ENCODE data around the gene DLK1.

Gene DLK1

DNA sequence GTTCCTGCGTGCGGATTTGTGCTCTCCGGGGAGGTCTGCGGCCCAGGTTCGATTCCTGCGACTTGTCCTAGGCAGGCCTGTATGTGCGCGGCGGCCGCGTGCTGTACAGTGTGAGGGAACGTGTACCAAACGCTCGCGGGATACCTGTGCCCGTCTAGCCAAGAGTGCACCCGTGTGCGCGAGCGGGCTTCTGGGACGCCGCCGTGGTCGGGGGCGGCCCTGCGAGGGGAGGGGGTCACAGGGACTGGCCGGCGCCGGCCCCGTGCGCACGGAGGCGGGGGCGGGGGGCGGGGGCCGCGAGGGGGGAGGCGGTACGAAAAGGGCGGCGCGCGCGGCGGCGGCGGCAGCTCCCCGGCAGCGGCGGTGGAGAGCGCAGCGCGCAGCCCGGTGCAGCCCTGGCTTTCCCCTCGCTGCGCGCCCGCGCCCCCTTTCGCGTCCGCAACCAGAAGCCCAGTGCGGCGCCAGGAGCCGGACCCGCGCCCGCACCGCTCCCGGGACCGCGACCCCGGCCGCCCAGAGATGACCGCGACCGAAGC is at the start of gene DLK1:
Gene DLK1 (plus strand): TSS at position 343 of the 536 bp plus-strand sequence. CDS start 177 bp downstream, at position 520.
- DNase-seq: no peak

- no peak for DNase-seq
Observed at GRCh38 chr14:100677152-100677551, 49.5 kb upstream of the DLK1 start.

DNA sequence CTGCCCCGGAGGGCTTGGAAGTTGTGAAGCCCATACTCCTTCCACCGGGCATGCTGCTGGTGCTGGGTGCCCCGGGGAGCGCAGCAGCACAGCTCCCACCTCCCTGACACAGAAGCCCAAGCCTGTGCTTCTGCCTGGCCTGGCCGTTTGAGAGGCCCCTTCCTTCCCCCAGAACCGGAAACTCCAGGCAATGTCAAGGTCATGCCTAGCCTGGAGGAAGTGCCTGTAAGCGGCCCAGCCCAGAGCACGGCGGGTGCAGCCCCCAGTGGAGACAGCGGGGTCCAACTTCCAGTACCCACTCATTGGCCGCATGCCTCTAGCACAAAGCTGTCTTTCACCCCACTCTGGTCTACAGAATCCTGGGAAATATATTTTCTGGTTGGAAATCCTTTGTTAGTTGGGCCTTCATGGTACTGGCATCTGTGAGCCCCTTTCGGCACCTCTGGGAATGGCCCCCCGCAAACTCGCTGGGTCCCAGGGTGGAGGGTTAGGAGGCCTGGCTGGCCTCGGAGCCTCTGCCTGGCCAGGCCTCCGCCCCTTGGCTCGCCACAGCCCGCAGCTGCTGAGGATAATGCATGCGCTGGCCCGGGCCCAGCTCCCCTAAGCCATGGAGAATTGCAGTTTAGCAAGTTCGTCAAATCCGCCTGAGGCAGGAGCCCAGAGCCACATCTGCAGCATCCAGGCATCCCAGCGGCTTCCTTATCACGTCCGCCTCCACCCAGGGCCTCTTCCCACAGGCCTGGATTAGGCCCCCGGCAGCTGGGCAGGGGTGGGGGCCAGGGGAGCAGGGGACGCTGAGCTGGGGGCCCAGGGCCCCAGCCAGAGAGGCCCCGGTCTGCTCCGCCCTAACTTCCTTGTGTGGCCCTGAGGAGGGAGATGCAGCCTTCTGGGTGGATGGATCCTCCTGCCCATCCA is 48.9 kb upstream of the DLK1 start:
- peak; percentile 89 for DNase-seq

DNA sequence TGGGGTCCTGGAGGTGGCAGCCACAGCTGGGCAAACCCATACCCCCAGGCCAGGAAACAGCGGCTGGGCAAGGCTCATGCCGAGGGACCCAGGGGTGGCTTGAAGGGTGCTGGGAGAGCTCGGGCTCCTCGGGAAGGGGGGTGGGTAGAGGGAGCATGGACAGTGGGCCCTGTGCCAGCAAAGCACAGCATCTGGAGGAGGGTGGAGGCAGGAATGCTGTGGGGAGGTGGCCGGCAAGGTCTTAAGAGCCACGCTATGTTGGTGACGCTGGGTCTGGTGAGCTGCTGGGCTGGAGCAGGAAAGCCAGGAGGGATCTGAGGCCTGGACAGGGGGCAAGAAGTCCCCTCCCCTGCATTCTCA is 48.2 kb upstream of the DLK1 start:
- peak; percentile 38 for DNase-seq

DNA sequence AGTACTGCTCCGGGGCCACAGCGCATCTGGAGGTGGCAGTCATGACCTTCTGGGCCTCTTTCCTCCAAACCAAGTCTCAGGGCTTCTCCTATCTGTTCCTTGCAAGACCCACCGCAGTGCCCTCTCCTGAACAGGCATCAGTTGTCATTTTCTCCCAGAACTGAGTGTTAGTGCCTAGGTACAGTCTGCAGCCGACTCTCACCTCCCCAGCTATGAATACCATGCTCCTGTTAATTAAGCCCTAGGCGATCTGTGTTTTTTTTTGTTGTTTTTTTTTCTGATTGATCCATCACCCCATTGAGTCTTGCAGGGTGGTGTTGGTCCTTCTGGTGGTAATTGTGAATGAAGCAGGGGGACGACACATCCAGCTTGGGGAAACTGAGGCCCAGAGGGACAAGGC is 47.5 kb upstream of the DLK1 start:
- DNase-seq: no peak

GRCh38 chr14:100679707-100680438 is 46.8 kb upstream of the DLK1 start:
- DNase-seq: no peak

- peak; percentile 81 for DNase-seq
Observed at GRCh38 chr14:100680439-100681051, 46.1 kb upstream of the DLK1 start.

DNA sequence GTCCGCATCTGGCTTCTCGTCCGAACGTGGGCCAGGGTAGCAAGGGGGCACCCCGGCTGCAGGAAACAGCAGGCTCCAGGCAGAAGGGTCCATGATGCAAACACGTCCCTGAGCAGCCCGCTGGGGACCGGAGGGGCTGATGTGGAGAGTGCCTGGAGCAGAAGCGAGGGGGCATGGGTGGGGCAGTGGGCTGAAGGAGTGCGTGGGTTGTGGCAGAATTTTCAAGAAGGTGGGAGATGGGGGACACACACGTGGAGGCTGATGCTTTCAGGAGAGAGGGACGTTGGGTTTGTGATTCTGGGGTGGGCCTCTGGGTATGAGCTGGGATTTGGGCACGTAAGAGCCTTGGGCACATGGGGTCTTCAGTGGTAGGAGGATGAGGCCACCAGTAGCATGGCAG is 45.6 kb upstream of the DLK1 start:
- no peak for DNase-seq

- no peak for DNase-seq
Observed at GRCh38 chr14:100682749-100683148, 43.9 kb upstream of the DLK1 start.

DNA sequence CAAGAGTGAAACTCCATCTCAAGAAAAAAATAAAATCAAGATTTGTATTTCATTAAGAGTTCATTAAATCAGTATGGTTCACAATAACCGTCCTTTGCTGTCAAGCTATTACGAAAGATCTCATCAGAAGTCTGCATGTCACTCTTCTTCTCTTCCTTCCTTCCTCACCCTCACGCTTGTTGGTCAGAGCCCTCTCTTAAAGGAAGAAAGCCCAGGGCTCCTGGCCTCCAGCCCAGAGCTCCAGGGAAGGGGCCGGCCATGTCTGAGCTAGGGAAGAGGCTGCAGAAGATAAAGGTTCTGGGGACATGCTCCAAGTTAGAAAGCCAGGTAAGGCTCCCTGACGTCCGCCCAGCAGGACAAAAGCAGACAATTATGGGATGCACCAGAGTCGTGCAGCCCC is 43.1 kb upstream of the DLK1 start:
- DNase-seq: peak; percentile 27

GRCh38 chr14:100684154-100684553 is 42.5 kb upstream of the DLK1 start:
- peak; percentile 51 for DNase-seq

DNA sequence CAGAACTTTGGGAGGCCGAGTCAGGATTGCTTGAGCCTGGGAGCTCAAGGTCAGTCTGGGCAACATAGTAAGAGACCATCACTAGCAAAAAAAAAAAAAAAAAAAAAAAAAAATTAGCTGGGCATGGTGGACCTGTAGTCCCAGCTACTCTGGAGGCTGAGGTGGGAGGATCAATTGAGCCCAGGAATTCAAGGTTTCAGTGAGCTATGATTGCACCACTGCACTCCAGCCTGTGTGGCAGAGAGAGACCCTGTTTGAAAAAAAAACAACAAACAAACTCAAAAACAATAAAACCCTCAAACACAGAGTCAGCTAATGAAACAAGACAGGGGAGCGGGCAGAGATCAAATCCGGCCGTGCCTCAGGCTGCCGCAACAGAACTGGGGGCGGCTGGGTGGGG is 41.7 kb upstream of the DLK1 start:
- DNase-seq: no peak

DNA sequence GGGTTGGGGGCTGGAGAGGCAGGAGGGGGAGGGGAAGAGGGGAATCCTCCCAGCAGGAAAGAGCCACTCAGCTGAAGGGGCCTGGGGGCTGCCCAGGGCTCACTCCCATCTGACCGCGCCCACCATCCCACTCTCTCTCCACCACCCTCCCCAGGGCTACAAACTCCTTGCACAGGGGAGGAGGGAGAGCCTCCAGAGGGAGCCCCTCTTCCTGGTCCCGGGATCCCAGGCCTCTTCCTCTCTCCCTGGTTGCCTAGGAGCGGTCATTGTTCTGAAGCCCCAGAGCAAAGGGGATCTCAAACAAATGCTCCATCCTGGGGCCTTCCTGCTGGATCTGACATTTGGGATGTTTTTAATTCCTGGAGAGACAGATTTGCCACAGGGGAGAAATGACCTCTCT is 39.8 kb upstream of the DLK1 start:
- no peak for DNase-seq

GRCh38 chr14:100687386-100687785 is 39.3 kb upstream of the DLK1 start:
- DNase-seq: no peak

GRCh38 chr14:100688051-100688450 is 38.6 kb upstream of the DLK1 start:
- DNase-seq: no peak

- no peak for DNase-seq
Observed at GRCh38 chr14:100688598-100689461, 37.9 kb upstream of the DLK1 start.

DNA sequence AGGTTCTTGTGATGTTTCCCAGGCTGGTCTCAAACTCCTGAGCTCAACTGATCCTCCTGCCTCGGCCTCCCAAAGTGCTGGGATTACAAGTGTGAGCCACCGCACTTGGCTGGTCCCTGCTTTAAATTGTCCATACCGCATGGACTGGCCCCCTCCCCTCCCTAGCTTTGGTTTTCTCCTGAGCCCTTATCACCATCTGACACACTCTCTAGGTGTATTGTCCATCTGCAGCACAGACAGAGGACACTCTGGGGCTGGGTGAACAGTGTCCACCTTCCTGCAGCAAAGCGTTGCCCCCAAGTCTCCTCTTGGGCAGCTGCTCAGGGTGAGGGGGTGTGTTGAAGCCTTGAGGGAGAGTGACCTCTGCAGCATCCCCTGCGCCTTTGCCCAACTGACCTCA is 36.0 kb upstream of the DLK1 start:
- DNase-seq: no peak

GRCh38 chr14:100691395-100692056 is 35.2 kb upstream of the DLK1 start:
- no peak for DNase-seq

GRCh38 chr14:100692256-100692655 is 34.4 kb upstream of the DLK1 start:
- DNase-seq: no peak

DNA sequence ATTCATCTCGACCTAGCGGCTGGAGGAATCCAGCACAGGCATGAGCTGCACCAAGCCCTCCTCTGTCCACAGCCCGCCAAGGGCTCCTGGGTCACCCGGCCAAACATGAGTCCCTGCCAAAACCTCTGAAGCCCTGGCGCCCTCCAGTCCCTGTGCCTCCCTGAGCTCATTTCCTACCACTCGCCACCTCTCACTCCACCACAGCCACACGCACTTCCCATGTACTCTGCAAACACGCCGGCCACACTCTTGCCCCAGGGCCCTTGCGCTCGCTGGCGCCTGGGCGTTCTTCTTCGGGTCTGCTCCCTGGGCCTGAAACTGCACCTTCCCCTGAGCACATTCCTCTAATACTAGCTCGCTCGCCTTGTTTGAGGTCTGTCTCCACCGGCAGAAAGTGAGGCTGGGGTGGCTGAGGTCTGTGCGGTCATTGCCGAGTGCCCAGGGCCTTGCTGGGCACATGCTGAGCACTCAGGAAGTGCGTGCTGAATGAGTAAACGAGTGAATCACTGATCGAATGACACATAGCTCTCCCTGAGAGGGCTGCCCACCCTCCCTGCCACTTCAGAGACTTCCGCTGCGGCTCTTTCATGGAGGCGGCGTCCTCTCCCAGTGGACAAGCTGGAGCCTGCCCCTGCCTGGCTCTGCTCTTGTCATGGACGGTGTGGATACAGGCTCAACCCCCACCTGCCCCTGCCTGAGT is 33.7 kb upstream of the DLK1 start:
- no peak for DNase-seq

DNA sequence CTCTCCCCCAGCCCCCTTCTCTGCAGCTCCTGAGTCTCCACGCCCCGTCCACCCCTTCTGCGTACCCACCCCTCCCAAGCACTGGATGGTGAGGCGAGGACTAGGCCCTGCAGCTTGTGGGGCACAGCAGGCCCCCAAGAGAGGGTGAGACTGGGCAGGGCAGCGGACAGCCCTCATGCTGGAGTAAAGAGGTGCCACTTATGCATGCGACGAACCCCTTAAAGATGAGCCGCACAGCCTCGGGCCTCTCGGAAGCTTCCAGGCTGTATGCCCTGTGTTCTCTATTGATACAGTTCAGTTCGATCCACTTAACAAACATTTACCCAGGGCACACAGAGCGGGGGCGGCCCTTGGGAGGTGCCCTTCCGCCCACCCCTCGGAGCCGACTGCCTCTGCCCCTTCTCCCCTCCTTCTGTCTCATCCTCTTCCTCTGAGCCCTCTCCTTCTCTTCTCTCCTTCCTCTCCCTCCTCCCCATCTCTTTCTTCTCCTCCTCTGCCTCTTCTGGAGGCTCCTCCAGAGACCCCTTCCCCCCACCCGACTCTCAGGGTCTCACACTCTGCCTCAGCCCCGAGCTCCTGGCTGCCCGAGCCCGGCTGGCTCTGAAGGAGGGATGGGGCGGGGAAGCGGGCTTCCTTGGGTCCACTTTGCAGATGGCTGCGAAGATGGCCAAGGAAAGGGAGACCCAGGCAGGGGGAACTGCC is 32.7 kb upstream of the DLK1 start:
- DNase-seq: no peak

All from hematopoietic multipotent progenitor cell treated with erythropoietin and hydrocortisone succinate and interleukin-3 and kit ligand, for 6 days (in vitro differentiated cells).